ENCODE measurements around the gene B3GALNT1. TPM values are rescaled to one million over a fixed set of nuclear protein-coding genes. Genes with fewer than 3 reads are reported as not detected.

Gene B3GALNT1
- total RNA-seq, 1 experiment from 2014 or later = 9.0 TPM

- no peaks in the 10 kb centered on the region for H3K9me3 Mint-ChIP-seq (ENCODE audit: unreplicated experiment)
- H3K4me3 ChIP-seq (ENCODE audit: low read depth, low read length) = no peak overlapping the region
- H3K4me1 Mint-ChIP-seq (ENCODE audit: low read depth, unreplicated experiment) = no peaks in the 10 kb centered on the region
- H3K27me3 Mint-ChIP-seq (ENCODE audit: insufficient read depth, unreplicated experiment) = peaks cover 3% of the 10 kb centered on the region
- H3K4me1 ChIP-seq = no peaks in the 10 kb centered on the region
- no peaks in the 10 kb centered on the region for H3K27me3 ChIP-seq (replicated peaks; ENCODE audit: control insufficient read depth, insufficient read depth, low read length)
- DNase-seq = no peak
- no peak overlapping the region for H3K27ac Mint-ChIP-seq (ENCODE audit: unreplicated experiment)
- ChIA-PET CTCF (no interaction called here), POLR2A (no interaction called here)
- BruUV-seq (replicated peaks) = no TSS peak
- intact Hi-C loops (cut with micrococcal nuclease; ENCODE audit: unreplicated experiment) = no loop called here
- TF ChIP-seq, protein P1, sequence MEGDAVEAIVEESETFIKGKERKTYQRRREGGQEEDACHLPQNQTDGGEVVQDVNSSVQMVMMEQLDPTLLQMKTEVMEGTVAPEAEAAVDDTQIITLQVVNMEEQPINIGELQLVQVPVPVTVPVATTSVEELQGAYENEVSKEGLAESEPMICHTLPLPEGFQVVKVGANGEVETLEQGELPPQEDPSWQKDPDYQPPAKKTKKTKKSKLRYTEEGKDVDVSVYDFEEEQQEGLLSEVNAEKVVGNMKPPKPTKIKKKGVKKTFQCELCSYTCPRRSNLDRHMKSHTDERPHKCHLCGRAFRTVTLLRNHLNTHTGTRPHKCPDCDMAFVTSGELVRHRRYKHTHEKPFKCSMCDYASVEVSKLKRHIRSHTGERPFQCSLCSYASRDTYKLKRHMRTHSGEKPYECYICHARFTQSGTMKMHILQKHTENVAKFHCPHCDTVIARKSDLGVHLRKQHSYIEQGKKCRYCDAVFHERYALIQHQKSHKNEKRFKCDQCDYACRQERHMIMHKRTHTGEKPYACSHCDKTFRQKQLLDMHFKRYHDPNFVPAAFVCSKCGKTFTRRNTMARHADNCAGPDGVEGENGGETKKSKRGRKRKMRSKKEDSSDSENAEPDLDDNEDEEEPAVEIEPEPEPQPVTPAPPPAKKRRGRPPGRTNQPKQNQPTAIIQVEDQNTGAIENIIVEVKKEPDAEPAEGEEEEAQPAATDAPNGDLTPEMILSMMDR (IDR thresholded peaks at IDR 0.05; ENCODE audit: insufficient read depth in 1 of 2, low read depth in 1 of 2, low read length in 1 of 2, severe bottlenecking in 1 of 2, unreplicated experiment in 1 of 2) = no peak
- H3K9me3 ChIP-seq = no peaks in the 10 kb centered on the region
- H3K4me3 Mint-ChIP-seq (ENCODE audit: unreplicated experiment) = no peak overlapping the region
- H3K36me3 ChIP-seq (ENCODE audit: control insufficient read depth, insufficient read depth, low read length) = no peaks in the 10 kb centered on the region
- peaks cover 4% of the 10 kb centered on the region for H3K36me3 Mint-ChIP-seq (ENCODE audit: insufficient read depth, unreplicated experiment)
These were observed 20.9 kb downstream of the B3GALNT1 start for GRCh38 chr3:161084277-161084676.

- ChIA-PET POLR2A (no interaction called here), CTCF (no interaction called here)
- BruUV-seq (replicated peaks) = no TSS peak
- H3K36me3 Mint-ChIP-seq (ENCODE audit: insufficient read depth, unreplicated experiment) = peaks cover 4% of the 10 kb centered on the region
- H3K4me3 Mint-ChIP-seq (ENCODE audit: unreplicated experiment) = no peak overlapping the region
- H3K4me1 Mint-ChIP-seq (ENCODE audit: low read depth, unreplicated experiment) = no peaks in the 10 kb centered on the region
- no peak for DNase-seq
- H3K27ac Mint-ChIP-seq (ENCODE audit: unreplicated experiment) = no peak overlapping the region
- intact Hi-C loops (cut with micrococcal nuclease; ENCODE audit: unreplicated experiment) = no loop called here
- no peaks in the 10 kb centered on the region for H3K27me3 ChIP-seq (replicated peaks; ENCODE audit: control insufficient read depth, insufficient read depth, low read length)
- H3K9me3 ChIP-seq = no peaks in the 10 kb centered on the region
- H3K27me3 Mint-ChIP-seq (ENCODE audit: insufficient read depth, unreplicated experiment) = peaks cover 3% of the 10 kb centered on the region
- no peaks in the 10 kb centered on the region for H3K4me1 ChIP-seq
- TF ChIP-seq, protein P1 (IDR thresholded peaks at IDR 0.05; ENCODE audit: insufficient read depth in 1 of 2, low read depth in 1 of 2, low read length in 1 of 2, severe bottlenecking in 1 of 2, unreplicated experiment in 1 of 2) = no peak
- no peak overlapping the region for H3K4me3 ChIP-seq (ENCODE audit: low read depth, low read length)
- no peaks in the 10 kb centered on the region for H3K9me3 Mint-ChIP-seq (ENCODE audit: unreplicated experiment)
- no peaks in the 10 kb centered on the region for H3K36me3 ChIP-seq (ENCODE audit: control insufficient read depth, insufficient read depth, low read length)
These were observed 22.0 kb downstream of the B3GALNT1 start for GRCh38 chr3:161083131-161083530.

DNA sequence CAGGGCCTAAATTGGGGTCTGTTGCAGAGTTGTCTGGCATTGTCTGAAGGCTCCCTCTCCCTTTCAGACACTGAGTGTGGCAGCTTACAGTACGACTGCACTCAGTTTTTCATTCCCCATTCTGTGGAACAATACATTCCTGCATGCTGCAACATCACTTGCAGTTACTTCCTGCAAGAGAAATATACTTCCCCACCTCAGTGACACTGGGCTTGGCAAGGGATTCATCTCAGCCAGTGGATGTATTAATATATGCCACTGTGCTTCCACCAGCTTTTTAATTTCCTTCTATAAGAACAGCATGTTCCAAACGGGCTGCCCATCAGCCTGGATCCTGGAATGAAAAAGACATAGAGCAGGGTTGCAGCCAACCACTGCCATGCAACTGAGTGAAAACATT, 23.1 kb downstream of the B3GALNT1 start:
- no TSS peak for BruUV-seq (replicated peaks)
- no peaks in the 10 kb centered on the region for H3K9me3 ChIP-seq
- no peak overlapping the region for H3K4me3 Mint-ChIP-seq (ENCODE audit: unreplicated experiment)
- H3K27ac Mint-ChIP-seq (ENCODE audit: unreplicated experiment) = no peak overlapping the region
- no peaks in the 10 kb centered on the region for H3K27me3 Mint-ChIP-seq (ENCODE audit: insufficient read depth, unreplicated experiment)
- CTCF ChIA-PET = no interaction called here
- DNase-seq = no peak
- H3K4me1 ChIP-seq = no peaks in the 10 kb centered on the region
- H3K36me3 Mint-ChIP-seq (ENCODE audit: insufficient read depth, unreplicated experiment) = peaks cover 4% of the 10 kb centered on the region
- H3K36me3 ChIP-seq (ENCODE audit: control insufficient read depth, insufficient read depth, low read length) = no peaks in the 10 kb centered on the region
- no peaks in the 10 kb centered on the region for H3K4me1 Mint-ChIP-seq (ENCODE audit: low read depth, unreplicated experiment)
- POLR2A ChIA-PET = no interaction called here
- H3K27me3 ChIP-seq (replicated peaks; ENCODE audit: control insufficient read depth, insufficient read depth, low read length) = no peaks in the 10 kb centered on the region
- no peak overlapping the region for H3K4me3 ChIP-seq (ENCODE audit: low read depth, low read length)
- intact Hi-C loops (cut with micrococcal nuclease; ENCODE audit: unreplicated experiment) = no loop called here
- no peaks in the 10 kb centered on the region for H3K9me3 Mint-ChIP-seq (ENCODE audit: unreplicated experiment)
- TF ChIP-seq, protein P1 (IDR thresholded peaks at IDR 0.05; ENCODE audit: insufficient read depth in 1 of 2, low read depth in 1 of 2, low read length in 1 of 2, severe bottlenecking in 1 of 2, unreplicated experiment in 1 of 2) = no peak
